Transverse colon (tissue), 3 donors: ENCODE results near the gene CORIN.
"Not testable (repeated sequence)": the region's sequence is repeated elsewhere in the genome, so short reads cannot be mapped to it uniquely, and the experiment has no call there.

Experiments
- POLR2A ChIP-seq: fragments of 450-650 bp; IDR thresholded peaks from one replicate; pipeline ENCODE4 v1.6.1; 2016; ENCODE audit warnings: antibody characterized with exemption, mild to moderate bottlenecking, moderate library complexity
- TF ChIP-seq, protein P1 (sequence below), 5 experiments: fragments of 200-600 bp in 3 of 5; fragments of 450-650 bp in 2 of 5; sonication (generic) in 3 of 5; IDR thresholded peaks; 1 replicate in 2 of 5; 2 replicates in 3 of 5; pipeline ENCODE4 v1.5.1; 2016 to 2017; ENCODE audit warnings: antibody characterized with exemption in 5 of 5, inconsistent platforms in 3 of 5, mild to moderate bottlenecking in 2 of 5, moderate library complexity in 1 of 5

DNA sequence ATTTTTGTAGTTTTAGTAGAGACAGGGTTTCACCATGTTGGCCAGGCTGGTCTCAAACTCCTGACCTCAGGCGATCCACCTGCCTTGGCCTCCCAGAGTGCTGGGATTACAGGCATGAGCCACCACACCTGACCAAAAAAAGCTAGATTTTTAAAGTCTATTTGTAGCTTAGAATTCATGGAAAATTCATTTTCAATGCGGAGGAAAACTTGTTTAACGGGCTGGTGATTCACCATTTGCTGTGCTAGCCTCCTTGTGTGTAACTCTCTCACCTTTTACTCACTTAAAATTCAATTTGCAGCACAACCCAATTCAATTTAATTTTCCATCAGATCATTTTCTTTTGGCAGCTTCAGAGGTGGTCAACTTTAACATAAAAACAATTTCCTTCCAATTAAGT lies 281.9 kb downstream of the CORIN start:
- not testable (repeated sequence) for TF ChIP-seq POLR2A
- TF ChIP-seq, protein P1, sequence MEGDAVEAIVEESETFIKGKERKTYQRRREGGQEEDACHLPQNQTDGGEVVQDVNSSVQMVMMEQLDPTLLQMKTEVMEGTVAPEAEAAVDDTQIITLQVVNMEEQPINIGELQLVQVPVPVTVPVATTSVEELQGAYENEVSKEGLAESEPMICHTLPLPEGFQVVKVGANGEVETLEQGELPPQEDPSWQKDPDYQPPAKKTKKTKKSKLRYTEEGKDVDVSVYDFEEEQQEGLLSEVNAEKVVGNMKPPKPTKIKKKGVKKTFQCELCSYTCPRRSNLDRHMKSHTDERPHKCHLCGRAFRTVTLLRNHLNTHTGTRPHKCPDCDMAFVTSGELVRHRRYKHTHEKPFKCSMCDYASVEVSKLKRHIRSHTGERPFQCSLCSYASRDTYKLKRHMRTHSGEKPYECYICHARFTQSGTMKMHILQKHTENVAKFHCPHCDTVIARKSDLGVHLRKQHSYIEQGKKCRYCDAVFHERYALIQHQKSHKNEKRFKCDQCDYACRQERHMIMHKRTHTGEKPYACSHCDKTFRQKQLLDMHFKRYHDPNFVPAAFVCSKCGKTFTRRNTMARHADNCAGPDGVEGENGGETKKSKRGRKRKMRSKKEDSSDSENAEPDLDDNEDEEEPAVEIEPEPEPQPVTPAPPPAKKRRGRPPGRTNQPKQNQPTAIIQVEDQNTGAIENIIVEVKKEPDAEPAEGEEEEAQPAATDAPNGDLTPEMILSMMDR (IDR thresholded peaks at IDR 0.05), result not testable (repeated sequence)
